ENCODE data around the gene SPTSSA. TPM values are rescaled to one million over a fixed set of nuclear protein-coding genes. Genes with fewer than 3 reads are reported as not detected.
A peak's percentile ranks its signal among the peaks of the same experiment; 100 is the strongest.

The SPTSSA gene
- total RNA-seq, 1 experiment from 2014 or later, result 30.0 TPM

DNA sequence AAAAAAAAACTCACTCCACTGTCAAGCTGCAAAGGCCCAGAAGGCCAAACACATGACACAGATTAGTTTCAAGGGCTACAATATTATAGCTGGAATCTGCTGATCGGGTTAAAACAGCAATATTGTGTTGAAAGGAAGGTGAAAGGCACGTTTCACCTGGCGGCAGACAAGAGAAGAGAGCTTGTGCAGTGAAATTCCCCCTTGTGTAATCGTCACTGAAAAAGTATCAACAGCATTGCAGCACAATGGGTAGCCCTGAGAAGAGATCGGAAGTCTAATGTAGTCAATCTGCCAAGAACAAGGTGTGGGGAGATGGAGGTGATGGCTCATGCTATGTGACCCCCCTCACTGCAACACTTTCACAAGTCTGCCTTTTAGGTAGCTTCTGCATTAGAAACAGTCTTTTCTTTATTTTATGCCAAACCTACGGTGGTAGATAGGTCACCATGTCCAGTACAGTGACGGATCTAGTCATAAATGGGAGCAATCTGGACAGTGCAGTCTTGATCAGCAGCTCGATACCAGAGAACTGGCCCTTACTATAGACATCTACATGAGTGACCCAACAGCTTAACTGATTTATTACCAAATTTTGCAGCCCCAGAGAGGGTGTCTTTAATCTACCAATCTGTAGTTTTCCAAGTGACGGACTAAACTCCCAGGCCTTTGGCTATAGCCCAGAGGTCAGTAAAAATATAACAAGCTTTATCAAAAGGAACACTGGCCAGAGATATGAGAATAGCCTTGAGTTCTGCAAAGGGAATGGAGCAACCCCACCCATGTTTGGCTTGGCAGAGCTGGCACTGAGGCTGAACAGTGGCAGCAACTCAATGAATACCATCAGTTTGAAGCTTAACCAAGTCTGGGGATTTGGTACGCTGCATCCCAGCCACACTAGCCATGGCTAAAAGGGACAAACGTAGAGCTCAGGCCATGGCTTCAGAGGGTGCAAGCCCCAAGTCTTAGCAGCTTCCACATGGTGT, 35.4 kb downstream of the SPTSSA start:
- CTCF ChIA-PET, result interaction anchor here (0.6 kb wide), 1 partner anchor 1008 kb away, joined by 4 read pairs; no protein-coding TSS in a partner anchor
- TF ChIP-seq, protein P1, sequence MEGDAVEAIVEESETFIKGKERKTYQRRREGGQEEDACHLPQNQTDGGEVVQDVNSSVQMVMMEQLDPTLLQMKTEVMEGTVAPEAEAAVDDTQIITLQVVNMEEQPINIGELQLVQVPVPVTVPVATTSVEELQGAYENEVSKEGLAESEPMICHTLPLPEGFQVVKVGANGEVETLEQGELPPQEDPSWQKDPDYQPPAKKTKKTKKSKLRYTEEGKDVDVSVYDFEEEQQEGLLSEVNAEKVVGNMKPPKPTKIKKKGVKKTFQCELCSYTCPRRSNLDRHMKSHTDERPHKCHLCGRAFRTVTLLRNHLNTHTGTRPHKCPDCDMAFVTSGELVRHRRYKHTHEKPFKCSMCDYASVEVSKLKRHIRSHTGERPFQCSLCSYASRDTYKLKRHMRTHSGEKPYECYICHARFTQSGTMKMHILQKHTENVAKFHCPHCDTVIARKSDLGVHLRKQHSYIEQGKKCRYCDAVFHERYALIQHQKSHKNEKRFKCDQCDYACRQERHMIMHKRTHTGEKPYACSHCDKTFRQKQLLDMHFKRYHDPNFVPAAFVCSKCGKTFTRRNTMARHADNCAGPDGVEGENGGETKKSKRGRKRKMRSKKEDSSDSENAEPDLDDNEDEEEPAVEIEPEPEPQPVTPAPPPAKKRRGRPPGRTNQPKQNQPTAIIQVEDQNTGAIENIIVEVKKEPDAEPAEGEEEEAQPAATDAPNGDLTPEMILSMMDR (IDR thresholded peaks at IDR 0.05; ENCODE audit: insufficient read depth in 1 of 2, low read depth in 1 of 2, low read length in 1 of 2, severe bottlenecking in 1 of 2, unreplicated experiment in 1 of 2), result no peak

DNA sequence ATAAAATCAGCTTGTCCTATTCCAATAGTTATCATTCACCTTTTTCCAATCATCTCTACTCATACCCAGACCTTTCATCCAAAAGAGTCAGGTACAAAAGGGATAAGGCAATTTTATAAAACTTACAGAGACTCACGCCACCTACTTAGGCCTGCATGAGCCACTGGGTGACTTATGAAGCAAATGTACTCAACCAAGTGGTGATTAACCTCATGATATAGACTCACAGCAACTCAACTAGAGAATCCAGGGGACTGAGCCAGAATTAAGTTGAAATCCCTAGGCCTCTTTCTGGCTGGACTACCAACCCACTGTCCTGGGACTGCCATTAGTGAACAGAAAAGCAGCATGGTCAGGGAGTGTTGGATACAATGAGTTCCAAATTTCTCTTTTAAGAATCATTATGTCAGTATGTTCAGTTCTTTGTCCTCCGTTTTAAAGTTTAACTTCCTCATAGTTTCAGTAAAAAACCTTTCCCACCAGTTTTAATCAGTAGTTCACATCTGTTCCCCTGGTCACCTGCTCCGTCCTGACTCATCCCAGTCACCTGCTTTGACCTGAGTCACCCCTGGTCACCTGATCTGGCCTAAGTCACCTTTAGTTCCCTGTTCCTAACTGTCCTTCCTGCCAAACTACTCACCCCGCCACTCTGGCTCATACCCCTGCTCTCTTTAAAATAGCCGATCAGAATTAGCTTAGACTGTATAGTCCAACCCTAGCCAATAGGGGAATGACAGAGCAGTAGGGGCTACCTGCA, 36.8 kb downstream of the SPTSSA start:
- Histone ChIP-seq H3K27me3 (replicated peaks; ENCODE audit: control insufficient read depth, insufficient read depth, low read length) (no peaks in the 10 kb centered on the region), H3K9me3 (peaks cover 7% of the 10 kb centered on the region; the same call in 1 of the 2 replicates), H3K36me3 (ENCODE audit: control insufficient read depth, insufficient read depth, low read length) (no peaks in the 10 kb centered on the region), H3K4me1 (peaks cover 14% of the 10 kb centered on the region), H3K4me3 (ENCODE audit: low read depth, low read length) (no peak overlapping the region)
- Mint-ChIP-seq H3K27me3 (ENCODE audit: insufficient read depth, unreplicated experiment) (no peaks in the 10 kb centered on the region), H3K27ac (ENCODE audit: unreplicated experiment) (peak overlapping the region; percentile 23), H3K4me3 (ENCODE audit: unreplicated experiment) (no peak overlapping the region), H3K36me3 (ENCODE audit: insufficient read depth, unreplicated experiment) (no peaks in the 10 kb centered on the region), H3K9me3 (ENCODE audit: unreplicated experiment) (peaks cover 17% of the 10 kb centered on the region), H3K4me1 (ENCODE audit: low read depth, unreplicated experiment) (peaks cover 21% of the 10 kb centered on the region)
- CTCF ChIA-PET, result no interaction called here
- intact Hi-C loops (cut with micrococcal nuclease; ENCODE audit: unreplicated experiment), result no loop called here
- BruUV-seq (replicated peaks), result TSS peak; percentile 43
- TF ChIP-seq, protein P1 (IDR thresholded peaks at IDR 0.05; ENCODE audit: insufficient read depth in 1 of 2, low read depth in 1 of 2, low read length in 1 of 2, severe bottlenecking in 1 of 2, unreplicated experiment in 1 of 2), result no peak
- DNase-seq, result peak; percentile 46 to 66
- POLR2A ChIA-PET, result no interaction called here

More for the DNA sequence above, 35.4 kb downstream of the SPTSSA start:
- no peak for DNase-seq
- Histone ChIP-seq H3K4me1 (peaks cover 14% of the 10 kb centered on the region), H3K9me3 (no peaks in the 10 kb centered on the region), H3K4me3 (ENCODE audit: low read depth, low read length) (no peak overlapping the region), H3K27me3 (replicated peaks; ENCODE audit: control insufficient read depth, insufficient read depth, low read length) (no peaks in the 10 kb centered on the region), H3K36me3 (ENCODE audit: control insufficient read depth, insufficient read depth, low read length) (no peaks in the 10 kb centered on the region)
- Mint-ChIP-seq H3K27ac (ENCODE audit: unreplicated experiment) (no peak overlapping the region), H3K4me1 (ENCODE audit: low read depth, unreplicated experiment) (peaks cover 21% of the 10 kb centered on the region), H3K36me3 (ENCODE audit: insufficient read depth, unreplicated experiment) (peaks cover 10% of the 10 kb centered on the region), H3K9me3 (ENCODE audit: unreplicated experiment) (peaks cover 3% of the 10 kb centered on the region), H3K27me3 (ENCODE audit: insufficient read depth, unreplicated experiment) (no peaks in the 10 kb centered on the region), H3K4me3 (ENCODE audit: unreplicated experiment) (no peak overlapping the region)
- no TSS peak for BruUV-seq (replicated peaks)
- POLR2A ChIA-PET, result no interaction called here
- intact Hi-C loops (cut with micrococcal nuclease; ENCODE audit: unreplicated experiment), result no loop called here

DNA sequence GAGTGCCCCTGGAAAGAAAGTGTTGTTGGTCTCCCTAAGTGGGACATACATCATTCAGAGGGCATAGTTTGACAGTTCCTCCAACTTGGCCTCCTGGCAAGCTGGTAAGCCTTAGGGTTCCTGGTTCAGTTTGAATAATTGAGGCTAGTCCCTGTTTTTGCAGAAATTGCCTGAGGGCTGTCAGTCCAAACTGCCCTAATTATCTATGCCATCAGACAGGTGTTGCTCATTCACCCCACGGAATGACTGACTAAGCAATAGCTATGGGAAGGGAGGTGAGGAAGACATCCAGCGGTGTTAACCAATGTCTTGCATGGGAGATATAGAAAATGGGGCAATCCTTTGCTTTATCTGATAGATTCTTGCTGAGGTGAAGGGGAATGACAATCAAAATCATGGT, 37.6 kb downstream of the SPTSSA start:
- BruUV-seq (replicated peaks), result no TSS peak
- Mint-ChIP-seq H3K4me3 (ENCODE audit: unreplicated experiment) (no peak overlapping the region), H3K27me3 (ENCODE audit: insufficient read depth, unreplicated experiment) (no peaks in the 10 kb centered on the region), H3K9me3 (ENCODE audit: unreplicated experiment) (peaks cover 17% of the 10 kb centered on the region), H3K36me3 (ENCODE audit: insufficient read depth, unreplicated experiment) (no peaks in the 10 kb centered on the region), H3K27ac (ENCODE audit: unreplicated experiment) (peak overlapping the region; percentile 23), H3K4me1 (ENCODE audit: low read depth, unreplicated experiment) (peaks cover 21% of the 10 kb centered on the region)
- intact Hi-C loops (cut with micrococcal nuclease; ENCODE audit: unreplicated experiment), result no loop called here
- peaks cover 14% of the 10 kb centered on the region for H3K4me1 ChIP-seq
- CTCF ChIA-PET, result no interaction called here
- no peaks in the 10 kb centered on the region for H3K27me3 ChIP-seq (replicated peaks; ENCODE audit: control insufficient read depth, insufficient read depth, low read length)
- H3K4me3 ChIP-seq (ENCODE audit: low read depth, low read length), result no peak overlapping the region
- DNase-seq, result no peak
- TF ChIP-seq, protein P1 (IDR thresholded peaks at IDR 0.05; ENCODE audit: insufficient read depth in 1 of 2, low read depth in 1 of 2, low read length in 1 of 2, severe bottlenecking in 1 of 2, unreplicated experiment in 1 of 2), result no peak
- H3K36me3 ChIP-seq (ENCODE audit: control insufficient read depth, insufficient read depth, low read length), result no peaks in the 10 kb centered on the region
- POLR2A ChIA-PET, result no interaction called here
- H3K9me3 ChIP-seq, result peaks cover 12% of the 10 kb centered on the region; the same call in 1 of the 2 replicates

Measured in Caco-2 (cell line).